Measurements from ENCODE around the gene ZSWIM3.

DNA sequence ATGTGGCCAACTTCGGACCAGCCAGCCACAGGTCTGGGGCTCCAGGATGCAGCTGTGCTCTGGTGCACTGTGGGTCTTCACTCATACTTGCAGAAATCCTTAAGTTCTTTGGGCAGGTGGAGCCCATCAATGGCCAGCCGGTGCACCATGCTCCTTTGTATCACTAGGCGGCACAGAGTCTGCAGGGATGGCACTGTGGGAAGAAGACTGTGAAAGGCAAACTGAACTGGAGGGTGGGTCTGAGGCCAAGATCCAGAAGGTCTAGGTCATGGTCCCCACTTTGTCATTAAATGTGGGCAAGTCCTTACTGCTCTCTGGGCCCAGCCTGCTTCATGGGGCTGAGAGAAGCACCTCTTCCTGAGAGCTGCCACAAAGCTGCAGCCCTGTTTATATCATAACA, 31.3 kb downstream of the ZSWIM3 start:
- TF ChIP-seq, protein P1, sequence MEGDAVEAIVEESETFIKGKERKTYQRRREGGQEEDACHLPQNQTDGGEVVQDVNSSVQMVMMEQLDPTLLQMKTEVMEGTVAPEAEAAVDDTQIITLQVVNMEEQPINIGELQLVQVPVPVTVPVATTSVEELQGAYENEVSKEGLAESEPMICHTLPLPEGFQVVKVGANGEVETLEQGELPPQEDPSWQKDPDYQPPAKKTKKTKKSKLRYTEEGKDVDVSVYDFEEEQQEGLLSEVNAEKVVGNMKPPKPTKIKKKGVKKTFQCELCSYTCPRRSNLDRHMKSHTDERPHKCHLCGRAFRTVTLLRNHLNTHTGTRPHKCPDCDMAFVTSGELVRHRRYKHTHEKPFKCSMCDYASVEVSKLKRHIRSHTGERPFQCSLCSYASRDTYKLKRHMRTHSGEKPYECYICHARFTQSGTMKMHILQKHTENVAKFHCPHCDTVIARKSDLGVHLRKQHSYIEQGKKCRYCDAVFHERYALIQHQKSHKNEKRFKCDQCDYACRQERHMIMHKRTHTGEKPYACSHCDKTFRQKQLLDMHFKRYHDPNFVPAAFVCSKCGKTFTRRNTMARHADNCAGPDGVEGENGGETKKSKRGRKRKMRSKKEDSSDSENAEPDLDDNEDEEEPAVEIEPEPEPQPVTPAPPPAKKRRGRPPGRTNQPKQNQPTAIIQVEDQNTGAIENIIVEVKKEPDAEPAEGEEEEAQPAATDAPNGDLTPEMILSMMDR (IDR thresholded peaks at IDR 0.05) = no peak
- TF ChIP-seq ZFX (IDR thresholded peaks at IDR 0.05; ENCODE audit: borderline replicate concordance) = no peak

Measured in 22Rv1 (cell line).